RWPE1 (cell line): Measurements from ENCODE around the gene TMA7.
A peak's percentile ranks its signal among the peaks of the same experiment; 100 is the strongest.

Experiments used
- CTCF ChIA-PET: fragments of 350-600 bp; sonication (Branson Sonifier 250); formaldehyde crosslinking; extraction: SDS; loops from one replicate; lab custom pipeline; 2021; lab: Yijun Ruan, JAX
- POLR2A ChIA-PET: fragments of 400-600 bp; formaldehyde crosslinking; extraction: SDS; loops from one replicate; lab custom pipeline; 2020; ENCODE audit warnings: antibody characterized with exemption; ENCODE audit not compliant: low non-redundant PET; lab: Yijun Ruan, JAX
- DNase-seq: peaks from one replicate; pipeline ENCODE4 v3.0.0; 2012; ENCODE audit warnings: low spot score
- H3K27ac ChIP-seq: fragments of 450-650 bp; 2 replicates; pipeline ENCODE4 v1.5.1; 2017
- CTCF ChIP-seq: fragments of 450-650 bp; conservative IDR thresholded peaks from 2 replicates; pipeline ENCODE4 v1.5.1; 2017; ENCODE audit warnings: low read depth, mild to moderate bottlenecking

The TMA7 gene

DNA sequence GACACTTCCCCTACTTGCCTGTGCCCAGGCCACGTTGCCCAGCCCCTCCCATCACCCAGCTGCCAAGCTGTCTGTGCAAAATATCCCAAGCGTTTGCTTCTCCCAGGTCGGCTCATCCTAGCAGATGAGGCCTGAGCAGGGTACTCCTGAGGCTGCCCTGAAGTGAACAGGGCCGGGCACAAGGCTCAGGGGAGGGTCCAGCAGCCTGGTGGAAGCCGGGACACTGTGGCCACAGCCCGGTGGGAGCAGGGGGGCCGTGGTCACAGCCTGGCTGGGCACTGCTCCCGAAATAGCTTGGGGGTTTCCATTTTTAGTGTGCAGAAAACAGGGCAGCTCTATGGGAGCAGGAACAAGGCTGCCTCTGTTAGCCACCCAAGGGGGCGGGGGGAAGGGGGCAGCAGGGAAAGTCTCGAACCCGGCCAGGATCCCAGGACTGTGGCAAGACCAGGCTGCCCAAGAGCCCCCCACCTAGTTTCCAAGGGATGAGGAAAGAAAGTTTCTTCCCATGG, 13.6 kb upstream of the TMA7 start:
- ChIA-PET POLR2A (no interaction called here), CTCF (interaction anchor here (0.6 to 1.0 kb wide), 3 partner anchors 26 to 156 kb away, joined by 3 read pairs; no protein-coding TSS in a partner anchor)
- H3K27ac ChIP-seq: peak overlapping the region; percentile 99
- no peak for TF ChIP-seq CTCF
- no peak for DNase-seq

GRCh38 chr3:48426944-48427629, 13.0 kb upstream of the TMA7 start:
- ChIA-PET CTCF (interaction anchor here (0.6 kb wide), 1 partner anchor 30 kb away, joined by 3 read pairs; no protein-coding TSS in a partner anchor), POLR2A (no interaction called here)
- DNase-seq: no peak
- H3K27ac ChIP-seq: peak overlapping the region; percentile 99
- TF ChIP-seq CTCF: no peak

DNA sequence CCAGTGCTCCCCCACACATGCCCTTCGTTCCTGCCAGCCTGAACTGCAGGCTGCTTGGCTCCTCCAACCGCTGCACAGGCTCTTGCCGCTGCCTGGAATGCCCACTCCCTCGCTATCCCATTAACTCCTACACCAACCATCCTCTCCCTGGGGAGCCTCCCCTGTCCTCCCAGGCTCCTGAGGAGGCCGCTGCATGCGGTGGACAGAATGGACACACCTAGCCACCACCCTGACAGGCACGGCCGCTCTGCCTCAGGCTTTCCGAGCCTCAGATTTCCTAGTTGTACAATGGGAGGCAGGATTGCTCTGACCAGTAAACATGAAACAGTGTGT, 12.5 kb upstream of the TMA7 start:
- peak overlapping the region; percentile 99 for H3K27ac ChIP-seq
- CTCF ChIA-PET: no interaction called here
- TF ChIP-seq CTCF: no peak
- DNase-seq: no peak
- POLR2A ChIA-PET: no interaction called here

DNA sequence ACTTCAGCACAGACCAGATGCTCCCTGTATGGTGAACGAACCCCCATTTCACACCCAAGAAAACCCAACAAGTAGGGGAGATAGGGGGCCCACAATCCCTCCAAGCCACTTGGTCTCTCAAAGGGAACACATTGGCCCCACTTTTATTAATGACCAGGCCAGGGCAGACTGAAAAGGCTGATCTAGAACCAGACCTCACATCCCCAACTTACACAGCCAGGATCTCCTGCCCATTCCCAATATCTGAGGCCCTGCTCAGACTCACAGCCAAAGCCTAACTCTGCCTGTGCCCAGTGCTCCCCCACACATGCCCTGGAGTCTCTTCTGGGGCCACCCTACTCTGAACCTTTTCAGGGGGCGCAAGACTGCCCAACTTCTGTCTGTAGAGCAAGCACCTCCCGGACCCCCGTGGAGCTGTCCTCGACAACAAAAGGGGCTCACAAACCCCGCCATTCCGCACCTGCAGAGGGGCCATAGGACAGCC, 11.9 kb upstream of the TMA7 start:
- CTCF ChIA-PET: no interaction called here
- TF ChIP-seq CTCF: no peak
- POLR2A ChIA-PET: interaction anchor here (0.6 kb wide), 1 partner anchor 9 kb away, joined by 3 read pairs; no protein-coding TSS in a partner anchor
- H3K27ac ChIP-seq: peak overlapping the region; percentile 99
- DNase-seq: no peak

DNA sequence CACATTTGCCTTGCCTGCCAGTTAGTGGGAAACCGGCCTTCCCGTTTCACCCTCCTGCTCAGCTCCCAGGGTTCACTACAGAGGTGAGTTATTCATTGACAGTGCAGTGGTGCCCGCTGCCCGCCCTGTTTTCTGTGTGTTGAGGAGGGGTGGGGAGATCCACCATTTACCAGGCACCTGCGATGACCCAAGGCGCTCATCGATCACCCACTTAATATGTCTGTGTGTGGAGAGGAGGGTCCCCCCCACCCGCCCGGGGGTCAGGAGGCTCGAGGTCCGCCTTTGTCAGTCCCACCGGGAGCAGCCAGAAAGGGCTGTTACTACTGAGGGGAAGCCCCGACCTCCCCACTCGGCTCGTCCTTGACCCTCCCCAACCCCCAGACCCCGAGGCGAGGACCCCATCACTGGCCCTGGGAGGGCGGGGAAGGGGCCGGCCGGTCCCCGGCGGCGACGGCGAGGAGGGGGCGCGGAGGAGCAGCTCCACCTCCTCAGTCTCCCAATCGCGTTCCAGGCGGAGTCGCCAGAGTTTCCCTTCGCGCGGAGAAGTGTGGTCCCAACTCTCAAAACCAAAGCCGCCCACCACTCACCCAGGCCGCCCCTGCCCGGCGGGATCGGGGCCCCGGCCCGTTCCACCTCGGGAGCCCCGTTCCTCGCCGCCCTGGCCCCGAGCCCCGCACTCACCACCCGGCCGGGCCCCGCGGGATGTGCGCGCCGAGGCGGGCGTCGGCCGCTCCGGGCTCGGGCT, 11.3 kb upstream of the TMA7 start:
- ChIA-PET CTCF (no interaction called here), POLR2A (interaction anchor here (0.6 kb wide), 1 partner anchor 10 kb away, joined by 3 read pairs; no protein-coding TSS in a partner anchor)
- H3K27ac ChIP-seq: peak overlapping the region; percentile 99
- DNase-seq: no peak
- TF ChIP-seq CTCF: no peak

DNA sequence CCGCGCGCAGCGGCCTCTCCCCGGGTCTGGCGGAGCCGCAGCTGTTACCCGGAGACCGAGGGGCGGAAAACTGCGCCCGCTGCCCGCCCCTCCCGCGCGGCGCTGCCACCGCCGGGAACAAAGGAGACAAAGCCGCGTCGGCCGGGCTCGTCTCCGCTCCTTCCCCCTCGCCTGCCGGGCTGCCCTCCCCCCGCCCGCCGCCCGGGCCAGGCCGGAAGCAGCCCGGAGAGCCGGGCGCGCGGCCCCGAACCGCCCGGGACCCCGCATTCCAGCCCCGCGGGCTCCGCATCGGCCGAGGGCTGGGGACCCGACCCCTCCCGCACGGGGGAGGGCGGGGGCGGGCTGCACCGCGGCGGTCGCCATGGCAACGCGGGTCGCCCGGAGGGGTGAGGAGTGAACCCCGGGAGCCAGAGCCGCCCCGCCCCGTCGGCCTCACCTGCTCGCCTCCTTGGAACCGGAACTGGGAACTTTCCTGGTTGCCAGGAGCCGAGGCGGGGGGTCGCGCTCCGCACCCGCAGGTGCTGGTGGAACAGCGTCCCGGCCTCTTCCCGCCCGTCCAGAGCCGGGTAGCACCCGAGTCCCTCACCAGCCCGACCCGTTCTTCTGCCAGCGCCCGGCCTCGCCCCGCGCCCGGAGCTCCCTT, 10.6 kb upstream of the TMA7 start:
- H3K27ac ChIP-seq: peak overlapping the region; percentile 99
- POLR2A ChIA-PET: no interaction called here
- CTCF ChIA-PET: no interaction called here
- no peak for TF ChIP-seq CTCF
- peak; percentile 67 for DNase-seq
